GM13977 (cell line): ENCODE results near the gene TOPBP1.

ENCODE experiments used
- DNase-seq: peaks from one replicate; pipeline ENCODE4 v3.0.0; 2012; ENCODE audit warnings: low spot score
- in situ Hi-C: fragments of 300-500 bp; cut with MboI; formaldehyde crosslinking; loops from one replicate; pipeline ENCODE4 v1.12.0; 2022; ENCODE audit warnings: low sequenced_read_pairs, low pct_unique_long_range_greater_than_20kb, mixed read lengths, inconsistent platforms; ENCODE audit not compliant: unreplicated experiment
- TF ChIP-seq, protein P1 (sequence below): IDR thresholded peaks from 2 replicates; pipeline ENCODE4 v1.5.1; 2012; ENCODE audit warnings: mild to moderate bottlenecking, control low read depth; ENCODE audit not compliant: insufficient read depth; ENCODE audit errors: extremely low read depth, missing control alignments

Gene TOPBP1

GRCh38 chr3:133606342-133606741 lies 55.4 kb downstream of the TOPBP1 start:
- in situ Hi-C loops = no loop called here
- TF ChIP-seq, protein P1, sequence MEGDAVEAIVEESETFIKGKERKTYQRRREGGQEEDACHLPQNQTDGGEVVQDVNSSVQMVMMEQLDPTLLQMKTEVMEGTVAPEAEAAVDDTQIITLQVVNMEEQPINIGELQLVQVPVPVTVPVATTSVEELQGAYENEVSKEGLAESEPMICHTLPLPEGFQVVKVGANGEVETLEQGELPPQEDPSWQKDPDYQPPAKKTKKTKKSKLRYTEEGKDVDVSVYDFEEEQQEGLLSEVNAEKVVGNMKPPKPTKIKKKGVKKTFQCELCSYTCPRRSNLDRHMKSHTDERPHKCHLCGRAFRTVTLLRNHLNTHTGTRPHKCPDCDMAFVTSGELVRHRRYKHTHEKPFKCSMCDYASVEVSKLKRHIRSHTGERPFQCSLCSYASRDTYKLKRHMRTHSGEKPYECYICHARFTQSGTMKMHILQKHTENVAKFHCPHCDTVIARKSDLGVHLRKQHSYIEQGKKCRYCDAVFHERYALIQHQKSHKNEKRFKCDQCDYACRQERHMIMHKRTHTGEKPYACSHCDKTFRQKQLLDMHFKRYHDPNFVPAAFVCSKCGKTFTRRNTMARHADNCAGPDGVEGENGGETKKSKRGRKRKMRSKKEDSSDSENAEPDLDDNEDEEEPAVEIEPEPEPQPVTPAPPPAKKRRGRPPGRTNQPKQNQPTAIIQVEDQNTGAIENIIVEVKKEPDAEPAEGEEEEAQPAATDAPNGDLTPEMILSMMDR = no peak
- no peak for DNase-seq

DNA sequence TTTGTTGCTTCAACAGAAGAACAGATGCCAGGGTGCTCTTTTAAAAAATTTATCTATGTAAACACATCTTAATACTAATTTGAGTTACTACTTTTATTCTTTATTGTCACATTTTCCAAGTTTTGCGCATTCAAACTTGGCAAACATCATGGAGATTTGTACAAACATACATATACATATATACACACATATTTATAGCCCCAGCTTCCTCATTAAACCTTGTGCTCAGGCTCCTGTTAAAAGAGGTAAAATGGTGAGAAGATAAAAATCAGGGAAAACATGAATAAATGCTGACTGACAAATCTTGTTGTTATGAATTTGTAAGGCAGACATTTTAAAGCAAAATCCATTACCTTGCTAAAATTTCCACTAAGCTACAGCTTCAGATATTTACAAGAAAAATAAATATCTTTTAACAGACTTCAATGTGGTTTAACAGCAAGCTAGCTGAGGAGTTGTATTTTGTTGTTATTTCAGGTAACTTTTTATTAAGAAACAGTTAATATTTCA lies 61.1 kb downstream of the TOPBP1 start:
- DNase-seq = no peak
- TF ChIP-seq, protein P1 = no peak
- in situ Hi-C loops = no loop called here

DNA sequence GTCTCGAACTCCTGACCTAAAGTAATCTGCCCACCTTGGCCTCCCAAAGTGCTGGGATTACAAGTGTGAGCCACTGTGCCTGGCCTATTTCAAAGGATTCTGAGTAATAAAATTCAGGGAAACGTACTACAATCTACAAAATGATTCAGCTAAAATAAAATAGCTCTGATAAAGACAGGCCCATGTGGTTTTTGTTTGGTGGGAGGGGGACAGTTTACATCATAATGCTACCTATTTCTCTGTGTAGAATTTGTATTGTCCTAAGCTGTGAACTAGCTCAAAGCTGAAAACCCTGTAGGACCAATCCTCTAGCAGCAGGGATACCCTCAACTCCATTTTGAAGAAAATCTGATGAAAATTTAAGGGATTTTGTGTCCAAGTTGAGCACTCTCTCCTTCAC lies 62.5 kb downstream of the TOPBP1 start:
- no peak for DNase-seq
- in situ Hi-C loops = no loop called here
- TF ChIP-seq, protein P1 = no peak

GRCh38 chr3:133598405-133598804 lies 63.3 kb downstream of the TOPBP1 start:
- TF ChIP-seq, protein P1 = no peak
- in situ Hi-C loops = no loop called here

GRCh38 chr3:133595341-133595740 lies 66.4 kb downstream of the TOPBP1 start:
- DNase-seq = no peak
- TF ChIP-seq, protein P1 = no peak
- in situ Hi-C loops = no loop called here

More at GRCh38 chr3:133598405-133598804, 63.3 kb downstream of the TOPBP1 start:
- DNase-seq = no peak

DNA sequence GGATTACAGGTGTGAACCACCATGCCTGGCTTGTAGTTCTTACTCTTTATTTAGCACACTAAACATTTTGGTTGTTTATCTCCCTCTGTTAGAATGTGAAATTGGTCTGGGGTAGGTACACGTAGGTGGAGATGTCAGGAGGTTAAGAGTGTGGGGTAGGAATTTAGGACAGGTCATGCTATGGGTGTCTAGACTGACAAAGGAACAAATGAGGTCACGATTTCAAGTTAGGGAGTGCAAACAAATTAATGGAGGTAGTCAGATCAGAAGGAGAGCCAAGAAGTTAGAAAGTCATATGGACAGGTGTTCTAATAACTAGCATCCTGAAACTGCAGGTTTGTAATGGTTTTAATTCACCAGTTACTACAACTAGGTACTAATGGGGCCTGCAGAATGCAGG lies 68.5 kb downstream of the TOPBP1 start:
- TF ChIP-seq, protein P1 = no peak
- in situ Hi-C loops = no loop called here
- DNase-seq = no peak

GRCh38 chr3:133592843-133593242 lies 68.9 kb downstream of the TOPBP1 start:
- in situ Hi-C loops = no loop called here
- TF ChIP-seq, protein P1 = no peak
- DNase-seq = no peak
